ENCODE data around the gene PITPNM1. TPM values are rescaled to one million over a fixed set of nuclear protein-coding genes. Genes with fewer than 3 reads are reported as not detected.
"Not testable (repeated sequence)": the region's sequence is repeated elsewhere in the genome, so short reads cannot be mapped to it uniquely, and the experiment has no call there.

The PITPNM1 gene
- total RNA-seq, 1 donor from 2014 or later, result 3.6 TPM

DNA sequence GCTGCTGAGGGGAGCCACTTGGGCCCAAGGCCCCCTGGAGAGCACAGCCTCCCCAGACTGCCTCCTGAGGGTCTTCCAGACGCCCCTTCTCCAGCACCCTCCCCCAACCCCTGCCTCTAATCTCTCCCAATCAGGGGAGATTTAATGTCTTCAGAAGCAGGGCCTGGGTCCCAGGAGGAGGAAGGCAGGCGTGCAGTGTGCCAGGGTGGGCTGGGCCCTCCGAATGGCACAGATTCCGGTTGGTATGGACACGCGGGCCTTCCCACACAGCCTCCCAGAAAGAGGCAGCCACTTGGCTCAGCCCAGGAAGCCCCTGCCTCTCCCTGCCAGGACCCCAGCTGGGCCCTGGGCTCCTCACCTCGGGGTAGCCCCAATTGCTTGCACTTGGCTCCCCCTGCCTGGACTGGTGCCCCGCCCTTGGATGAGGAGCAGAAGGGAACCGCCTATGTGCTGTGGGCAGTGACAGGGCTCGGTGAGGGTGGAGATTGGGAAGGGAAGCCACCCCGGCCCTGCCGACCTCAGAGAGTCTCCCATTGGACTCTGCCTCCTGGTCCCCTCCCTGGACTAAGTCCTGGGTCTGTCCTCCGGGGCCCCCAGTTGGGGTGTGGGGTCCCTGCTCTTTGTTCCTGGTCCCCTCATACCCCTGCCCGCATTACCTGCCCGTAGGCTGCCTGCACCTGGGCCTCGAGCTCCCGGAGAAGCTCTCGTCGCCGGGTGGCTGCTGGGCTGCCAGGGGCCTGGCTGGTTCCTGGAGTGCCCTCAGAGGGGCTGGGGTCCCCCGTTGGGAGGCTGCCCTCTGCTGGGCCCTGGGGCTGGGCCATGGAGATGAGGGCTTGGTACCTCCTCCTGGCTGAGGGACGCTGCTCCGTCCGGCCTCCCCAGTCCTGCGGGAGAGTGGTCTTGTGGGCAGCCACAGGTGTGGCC lies 18.7 kb upstream of the PITPNM1 start:
- DNase-seq (ENCODE audit: low read depth in 2 of 2), result no peak

DNA sequence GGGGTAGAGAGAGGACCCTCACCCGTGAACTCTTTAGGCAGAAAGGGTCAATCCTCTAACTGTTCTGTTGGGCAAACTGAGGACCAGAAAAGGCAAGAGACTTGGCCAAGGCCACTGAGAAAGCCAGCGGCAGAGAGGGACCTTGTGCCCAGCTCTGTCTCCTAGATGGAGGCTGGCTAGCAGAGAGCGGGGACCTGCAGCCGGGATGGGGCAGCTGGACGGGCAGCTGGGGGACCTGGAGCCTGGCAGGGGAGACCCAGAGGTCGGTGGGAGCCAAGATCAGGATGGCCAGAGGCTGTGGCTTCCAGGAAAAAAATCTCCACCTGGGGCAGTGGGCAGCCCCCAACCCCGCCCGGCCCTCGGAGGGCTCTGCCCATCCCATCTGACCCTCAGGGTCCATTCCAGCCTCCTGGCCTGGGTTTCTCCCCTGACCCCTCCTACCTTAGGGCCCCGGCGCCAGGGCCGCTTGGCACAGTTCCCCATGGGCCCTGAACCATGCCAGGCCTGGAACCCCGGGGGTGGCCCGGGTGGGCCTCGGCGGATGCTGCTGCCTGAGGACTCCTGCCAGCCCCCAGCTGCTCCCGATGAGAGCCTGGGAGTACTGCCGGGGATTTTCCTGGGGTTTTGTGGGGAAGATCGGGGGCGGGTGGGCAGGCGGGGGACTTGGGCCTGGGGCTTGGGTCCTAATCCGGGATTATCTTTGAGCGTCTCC lies 17.8 kb upstream of the PITPNM1 start, which contains the start of gene CABP2:
TSS of gene CABP2 (minus strand) at position 603 of the 712 bp plus-strand sequence. CDS start at position 483, 120 bp downstream.
- no peak for DNase-seq (ENCODE audit: low read depth in 2 of 2)

DNA sequence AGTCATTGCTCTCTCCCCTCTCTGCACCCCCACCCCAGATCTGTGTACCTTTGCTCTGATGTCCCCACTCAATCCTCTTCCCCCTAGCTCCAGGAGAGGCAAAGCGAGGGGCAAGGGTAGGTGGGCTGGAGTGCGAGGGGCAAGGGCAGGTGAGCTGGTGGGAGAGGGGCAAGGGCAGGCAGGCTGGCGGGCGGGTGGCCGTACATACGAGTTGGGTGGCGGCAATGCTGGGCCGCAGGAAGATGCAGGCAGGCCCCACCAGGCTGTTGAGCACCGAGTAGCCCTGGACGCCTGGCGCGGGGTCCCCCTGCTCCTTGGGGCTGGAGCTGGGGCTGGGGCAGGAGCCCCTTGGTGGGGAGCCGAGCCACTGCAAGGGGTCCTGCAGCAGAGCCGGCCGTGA lies 17.2 kb upstream of the PITPNM1 start:
- no peak for DNase-seq (ENCODE audit: low read depth in 2 of 2)

DNA sequence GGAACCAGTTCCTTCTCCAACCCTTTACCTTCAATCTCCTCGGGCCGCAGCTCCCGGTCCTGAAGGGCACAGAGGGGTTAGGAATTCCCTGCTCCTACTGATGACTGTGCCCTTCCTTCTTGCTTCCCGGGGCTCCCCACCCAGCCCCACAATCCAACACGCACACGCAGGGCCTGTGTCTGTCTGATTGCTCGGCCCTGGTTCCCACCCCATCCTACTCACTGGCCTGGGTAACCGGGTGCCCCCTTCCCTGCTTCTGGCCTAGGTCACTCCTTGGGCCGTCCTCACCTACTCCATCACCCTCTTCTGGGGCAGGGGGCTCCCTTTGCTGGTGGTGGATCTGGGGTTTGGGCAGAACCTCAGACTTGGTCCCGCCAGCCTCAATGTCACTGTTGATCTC lies 16.8 kb upstream of the PITPNM1 start:
- no peak for DNase-seq (ENCODE audit: low read depth in 2 of 2)

DNA sequence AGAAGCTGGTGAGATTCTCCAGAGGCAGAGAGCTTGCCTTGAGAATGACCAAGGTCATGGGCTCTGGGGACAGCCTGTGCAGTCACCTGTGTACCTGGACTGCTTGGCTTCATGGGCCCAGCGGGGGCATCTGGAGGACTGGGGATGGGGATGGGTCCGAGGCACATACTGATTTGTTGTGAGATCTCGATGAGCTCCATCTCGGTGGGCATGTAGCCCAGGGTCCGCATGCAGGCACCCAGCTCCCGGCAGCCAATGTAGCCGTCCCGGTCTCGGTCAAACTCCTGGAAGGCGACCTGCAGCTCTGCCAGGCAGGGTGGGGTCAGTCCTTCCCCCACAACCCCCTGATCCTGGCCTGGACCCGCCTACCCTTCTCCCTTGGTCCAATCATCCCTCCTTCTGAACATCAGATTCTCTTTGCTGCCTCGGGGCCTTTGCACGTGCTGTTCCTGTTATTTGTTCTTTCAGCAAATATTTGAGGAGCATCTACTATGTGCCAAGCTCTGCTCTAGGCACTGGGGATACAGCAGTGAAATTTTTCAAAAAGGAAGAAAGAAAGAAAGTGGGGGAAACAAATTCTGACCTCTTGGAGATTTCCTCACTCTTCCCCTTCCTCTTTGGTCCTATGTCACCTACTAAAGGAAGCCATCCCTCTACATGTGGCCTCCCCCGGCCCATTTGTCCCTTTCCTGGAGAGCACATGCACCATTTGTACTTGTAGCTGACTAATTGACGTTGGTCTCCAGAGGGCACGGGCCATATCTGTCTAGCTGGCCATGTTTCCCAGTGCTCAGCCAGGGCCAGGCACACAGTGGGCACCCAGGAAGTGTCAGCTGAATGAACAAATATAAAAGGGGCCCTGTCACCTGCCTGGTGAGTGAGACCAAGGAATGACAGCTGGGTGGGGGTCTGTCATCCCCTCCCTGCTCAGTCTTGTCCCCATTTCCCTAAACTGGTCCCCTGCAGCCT lies 16.0 kb upstream of the PITPNM1 start:
- no peak for DNase-seq (ENCODE audit: low read depth in 2 of 2)

DNA sequence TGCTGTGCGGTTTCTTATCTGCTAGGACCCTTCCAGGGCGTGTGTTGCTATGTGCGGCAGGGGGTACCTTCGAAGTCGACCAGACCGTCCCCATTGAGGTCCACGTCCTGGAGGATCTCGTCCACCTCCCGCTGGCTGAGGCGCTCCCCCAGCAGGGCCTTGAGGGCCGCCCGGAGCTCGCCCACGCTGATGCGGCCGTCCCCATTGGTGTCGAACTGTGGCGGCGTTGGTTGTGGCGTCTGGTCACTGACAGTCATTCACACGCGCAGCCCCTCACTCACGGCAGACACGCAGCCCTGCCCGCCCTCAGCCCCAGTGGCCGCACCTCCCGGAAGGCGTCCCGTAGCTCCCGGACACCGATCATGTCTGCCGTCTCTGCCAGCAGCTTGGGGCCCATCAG lies 14.6 kb upstream of the PITPNM1 start:
- DNase-seq (ENCODE audit: low read depth in 2 of 2), result no peak

DNA sequence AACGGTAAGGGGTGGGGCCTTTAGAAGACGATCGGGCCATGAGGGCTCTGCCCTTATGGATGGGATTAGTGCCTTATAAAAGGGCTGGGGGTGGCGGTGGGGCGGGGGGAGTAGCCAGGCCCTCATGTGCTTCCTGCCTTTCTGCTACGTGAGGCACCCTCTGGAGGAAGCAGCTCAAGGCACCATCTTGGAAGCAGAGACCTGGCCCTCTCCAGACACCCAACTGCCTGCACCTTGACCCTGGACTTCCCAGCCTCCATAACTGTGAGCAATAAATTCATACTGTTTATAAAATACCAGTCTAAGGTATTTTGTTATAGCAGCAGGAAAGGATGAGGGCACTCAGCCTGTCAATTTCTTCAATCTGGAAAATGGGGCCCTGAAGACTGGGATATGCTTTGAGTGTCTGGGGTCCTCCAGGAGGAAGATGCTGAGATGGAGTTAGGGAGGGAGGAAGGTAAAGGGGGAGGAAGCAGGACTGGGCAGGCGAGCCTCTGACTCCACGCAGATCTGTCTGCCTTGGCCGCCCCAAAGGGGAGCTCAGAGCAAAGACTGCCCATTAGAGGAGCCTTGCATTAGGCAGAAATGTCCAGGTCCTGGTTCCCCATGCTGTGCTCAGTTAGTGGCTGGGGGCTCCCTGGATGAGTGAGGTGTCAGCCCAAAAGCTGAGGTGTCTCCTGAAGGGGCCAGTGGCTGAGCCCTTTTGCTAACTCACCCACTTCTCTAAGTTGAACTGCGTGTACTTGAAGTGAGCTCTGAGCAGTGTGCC lies 12.8 kb upstream of the PITPNM1 start:
- no peak for DNase-seq (ENCODE audit: low read depth in 2 of 2)

DNA sequence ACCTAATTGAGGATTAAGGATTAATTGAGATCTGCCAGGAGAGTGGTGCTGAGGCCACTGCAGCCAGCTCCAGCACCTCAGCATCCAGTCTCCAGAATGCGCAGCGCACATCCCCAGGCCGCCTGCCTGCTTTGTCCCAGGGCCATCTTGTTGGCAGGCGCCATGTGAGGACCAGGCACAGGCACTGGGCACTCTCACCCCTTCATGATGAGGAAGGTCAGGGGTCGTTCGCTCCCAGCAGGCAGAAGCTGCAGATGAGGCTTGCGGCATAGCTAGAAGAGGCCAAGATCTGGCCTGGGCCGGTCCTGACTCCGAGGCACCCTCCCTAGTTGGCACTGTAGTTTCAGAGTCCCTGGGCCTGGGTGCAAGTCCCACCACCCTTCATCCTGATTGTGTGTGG lies 11.6 kb upstream of the PITPNM1 start:
- no peak for DNase-seq (ENCODE audit: low read depth in 2 of 2)

DNA sequence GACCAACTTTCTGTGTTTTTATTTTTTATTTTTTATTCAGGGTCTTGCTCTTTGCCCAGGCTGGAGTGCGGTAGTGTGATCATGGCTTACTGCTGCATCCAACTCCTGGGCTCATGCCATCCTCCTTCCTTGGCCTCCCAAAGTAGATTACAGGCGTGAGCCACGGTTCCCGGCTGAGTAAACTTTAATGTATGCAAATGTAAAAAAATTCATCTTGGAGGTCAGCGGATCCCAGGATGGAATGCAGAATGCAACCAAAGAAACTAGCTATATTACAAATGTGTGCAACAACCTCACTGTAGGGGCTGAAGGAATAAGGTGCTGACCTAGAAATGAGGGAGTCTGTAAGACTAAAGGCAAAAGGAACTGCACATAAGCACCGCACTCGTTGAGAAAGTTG lies 9.0 kb upstream of the PITPNM1 start:
- DNase-seq (ENCODE audit: low read depth in 2 of 2), result no peak

DNA sequence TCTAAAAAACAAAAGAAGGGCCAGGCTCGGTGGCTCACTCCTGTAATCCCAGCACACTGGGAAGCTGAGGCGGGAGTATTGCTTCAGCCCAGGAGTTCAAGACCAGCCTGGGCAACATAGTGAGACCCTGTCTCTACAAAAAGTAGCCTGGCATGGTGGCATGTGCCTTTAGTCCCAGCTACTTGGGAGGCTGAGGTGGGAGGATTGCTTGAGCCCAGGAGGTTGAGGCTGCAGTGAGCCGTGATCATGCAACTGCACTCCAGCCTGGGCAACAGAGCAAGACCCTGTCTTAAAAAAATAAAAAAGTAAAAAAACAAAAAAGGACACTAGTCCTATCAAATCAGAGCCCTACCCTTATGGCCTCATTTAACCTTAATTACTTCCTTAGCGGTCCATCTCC lies 6.4 kb upstream of the PITPNM1 start:
- DNase-seq (ENCODE audit: low read depth in 2 of 2), result not testable (repeated sequence)

DNA sequence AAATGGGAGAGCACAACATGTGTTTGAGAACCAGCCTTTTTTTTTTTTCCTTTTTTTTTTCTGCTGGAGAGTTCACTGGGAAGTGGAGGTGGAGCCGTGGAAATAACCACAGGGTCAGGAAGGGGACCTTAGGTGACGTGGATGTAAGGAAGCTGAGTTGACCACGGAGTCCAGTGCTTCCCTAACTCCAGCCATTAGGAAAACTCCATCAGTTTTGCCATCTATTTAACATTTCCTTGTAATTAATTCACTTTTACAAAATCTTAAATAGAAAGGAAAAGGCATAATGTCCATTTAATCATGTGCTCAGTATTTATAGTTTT lies 4.8 kb upstream of the PITPNM1 start:
- DNase-seq (ENCODE audit: low read depth in 2 of 2), result no peak

DNA sequence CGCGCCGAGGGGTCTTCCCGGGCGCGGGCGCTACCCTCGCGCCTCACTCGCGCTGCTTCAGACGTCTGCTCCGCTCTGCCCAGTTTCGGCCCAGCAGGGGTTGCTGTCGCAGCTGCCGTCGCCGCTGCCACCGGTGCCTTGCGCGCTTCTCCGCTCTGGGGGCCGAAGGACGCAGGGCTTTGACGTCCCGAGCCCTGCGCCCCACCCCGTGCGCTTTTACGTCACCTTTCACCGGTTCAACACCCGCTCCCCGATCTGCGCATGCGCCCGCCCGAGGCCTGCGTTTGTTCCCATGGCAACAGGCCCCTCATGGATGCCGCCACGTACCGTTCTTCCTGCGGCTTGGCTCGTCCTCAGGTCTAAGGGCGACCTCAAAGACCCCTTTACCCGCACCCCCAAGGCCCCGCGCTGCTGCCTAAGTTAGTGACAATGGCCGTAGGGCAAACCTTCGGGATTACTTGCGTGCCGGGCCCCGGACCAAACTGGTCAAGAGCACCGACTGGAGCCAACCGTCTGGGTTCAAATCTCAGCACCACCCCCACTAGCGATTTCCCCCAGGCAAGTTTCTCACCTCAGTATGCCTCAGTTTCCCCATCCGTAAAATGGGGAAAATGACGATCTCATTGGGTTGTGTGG lies 3.4 kb upstream of the PITPNM1 start:
- DNase-seq (ENCODE audit: low read depth in 2 of 2), result peak; percentile 97 to 98

DNA sequence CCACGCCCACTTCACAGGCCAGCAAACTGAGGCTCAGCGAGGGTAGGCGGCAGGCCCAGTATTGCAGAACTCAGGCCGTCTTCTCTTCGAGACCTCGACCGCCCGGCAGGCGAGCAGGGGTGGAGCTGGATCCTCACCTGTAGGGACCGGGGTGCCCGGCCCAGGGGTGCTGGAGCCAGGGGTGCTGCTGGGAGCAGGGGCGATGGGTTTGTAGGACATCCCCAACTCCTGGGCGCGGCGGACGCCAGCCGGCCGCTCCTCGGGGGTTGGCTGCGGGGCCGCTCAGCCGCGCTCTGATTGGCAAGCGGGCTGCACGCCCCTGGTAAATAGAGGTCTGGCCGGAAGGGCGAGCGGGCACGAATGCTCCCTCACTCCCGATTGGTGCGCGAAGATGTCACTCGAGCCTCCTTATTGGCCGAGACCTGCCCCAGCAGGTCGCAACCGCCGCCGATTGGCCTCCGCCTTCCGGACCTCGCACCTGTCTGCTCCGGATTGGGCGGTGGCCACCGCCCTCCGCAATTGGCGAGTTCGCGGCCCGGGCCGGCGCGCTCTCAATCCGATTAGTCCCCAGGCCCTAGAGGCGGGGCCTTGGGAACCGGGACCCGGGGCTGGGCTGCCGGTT lies 2.8 kb upstream of the PITPNM1 start, which contains the start of gene CDK2AP2:
TSS of gene CDK2AP2 (minus strand) at position 299 of the 622 bp plus-strand sequence. CDS start at position 219, 80 bp downstream.
- DNase-seq (ENCODE audit: low read depth in 2 of 2), result peak; percentile 100

DNA sequence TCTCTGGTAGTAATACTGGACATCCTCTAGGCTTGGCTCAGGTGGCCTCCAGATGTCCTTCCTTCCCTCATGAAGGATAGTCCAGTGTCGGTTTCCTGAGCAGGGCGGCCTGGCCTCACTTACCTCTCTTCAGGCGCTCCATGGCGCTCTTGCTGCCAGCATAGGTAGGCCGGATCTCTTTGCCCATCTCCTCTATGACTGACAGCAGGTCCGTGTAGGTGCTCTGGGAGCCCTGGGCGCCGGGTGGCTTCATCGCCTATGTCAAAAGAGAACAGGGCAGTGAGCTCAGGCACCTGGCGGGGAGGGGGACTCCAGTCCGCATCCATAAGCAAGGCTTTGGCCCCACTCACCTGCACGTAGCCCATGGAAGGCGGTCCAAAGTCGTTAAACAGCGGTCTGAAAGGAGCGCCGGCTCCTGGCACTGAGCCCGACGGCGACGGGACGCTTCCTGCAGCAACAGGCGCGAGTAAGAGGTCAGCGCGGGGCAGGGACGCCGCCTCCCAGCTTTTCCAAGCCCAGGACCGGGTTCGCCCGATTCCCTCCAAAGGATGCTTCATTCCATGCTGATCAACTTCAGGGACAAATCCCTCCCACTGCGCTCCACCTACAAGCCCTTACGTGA lies 2.2 kb upstream of the PITPNM1 start:
- peak in 1 of 2 donors; percentile 84 for DNase-seq (ENCODE audit: low read depth in 2 of 2)

DNA sequence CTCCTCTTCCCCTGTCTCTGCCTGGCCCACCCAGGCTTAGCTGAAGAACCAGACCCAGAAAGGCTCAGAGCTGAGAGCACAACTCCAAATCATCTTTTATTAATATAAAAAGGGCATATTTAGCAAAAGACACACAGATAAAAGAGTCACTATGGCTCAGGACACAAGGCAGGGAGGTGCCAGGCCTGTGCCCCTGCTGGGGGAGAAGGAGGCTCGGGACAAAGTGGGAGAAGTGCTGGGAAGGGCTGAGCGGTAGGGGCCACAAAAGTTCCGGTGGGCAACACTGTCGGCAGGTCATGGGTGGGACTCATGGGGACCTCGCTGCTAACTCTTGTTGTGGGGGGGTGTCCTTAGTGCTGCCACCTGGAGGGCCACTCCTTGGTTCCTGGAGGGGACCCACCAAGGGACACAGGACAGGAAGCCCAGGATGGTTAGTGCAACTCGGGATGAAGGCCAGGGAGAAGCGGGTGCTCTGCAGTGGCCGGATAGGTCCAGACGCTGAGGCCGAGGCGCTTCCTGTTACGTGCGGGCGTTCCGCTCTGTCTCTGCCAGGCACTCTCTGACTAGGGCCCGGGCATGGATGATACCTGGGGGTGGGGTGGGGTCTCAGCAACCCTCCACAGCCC lies 1.4 kb upstream of the PITPNM1 start:
- DNase-seq (ENCODE audit: low read depth in 2 of 2), result no peak

DNA sequence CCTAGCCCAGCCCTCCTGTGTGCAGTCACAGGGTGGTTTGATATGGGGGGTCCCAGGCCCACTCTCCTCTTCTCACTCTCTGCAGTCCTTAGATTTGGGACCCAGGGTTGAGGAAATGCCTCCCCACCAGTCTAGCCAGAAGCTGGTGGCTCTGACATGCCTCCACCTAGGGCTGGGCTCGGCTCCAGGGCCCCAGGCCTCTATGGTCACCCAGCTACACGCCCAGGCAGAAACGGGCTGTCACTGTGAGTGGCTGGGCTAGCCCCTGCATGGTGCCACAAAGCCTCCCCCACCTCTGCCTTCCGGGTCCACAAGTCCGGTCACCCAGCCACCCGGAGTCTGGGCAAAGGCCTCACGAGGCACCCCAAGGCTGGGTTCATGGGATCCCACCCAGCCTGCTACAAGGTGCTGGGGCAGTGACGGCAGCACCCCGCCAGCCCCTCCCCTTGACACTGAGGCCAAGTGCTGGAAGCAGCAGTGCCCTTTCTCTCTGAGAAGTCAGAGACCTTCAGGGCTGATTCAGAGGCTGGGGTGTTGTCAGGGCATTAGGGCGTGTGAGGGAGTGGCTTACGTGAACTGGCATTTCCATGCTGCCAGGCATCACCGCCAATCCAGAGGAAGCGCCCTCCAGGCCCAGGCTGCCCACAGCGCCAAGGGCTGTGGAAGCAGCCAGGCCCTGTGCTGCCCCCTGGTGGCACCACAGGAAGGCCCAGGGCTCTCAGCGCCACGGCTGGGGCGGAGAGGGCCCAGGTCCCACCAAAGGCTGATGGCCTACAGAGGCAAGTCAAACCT lies 638 bp upstream of the PITPNM1 start:
- DNase-seq (ENCODE audit: low read depth in 2 of 2), result peak; percentile 87 to 89

DNA sequence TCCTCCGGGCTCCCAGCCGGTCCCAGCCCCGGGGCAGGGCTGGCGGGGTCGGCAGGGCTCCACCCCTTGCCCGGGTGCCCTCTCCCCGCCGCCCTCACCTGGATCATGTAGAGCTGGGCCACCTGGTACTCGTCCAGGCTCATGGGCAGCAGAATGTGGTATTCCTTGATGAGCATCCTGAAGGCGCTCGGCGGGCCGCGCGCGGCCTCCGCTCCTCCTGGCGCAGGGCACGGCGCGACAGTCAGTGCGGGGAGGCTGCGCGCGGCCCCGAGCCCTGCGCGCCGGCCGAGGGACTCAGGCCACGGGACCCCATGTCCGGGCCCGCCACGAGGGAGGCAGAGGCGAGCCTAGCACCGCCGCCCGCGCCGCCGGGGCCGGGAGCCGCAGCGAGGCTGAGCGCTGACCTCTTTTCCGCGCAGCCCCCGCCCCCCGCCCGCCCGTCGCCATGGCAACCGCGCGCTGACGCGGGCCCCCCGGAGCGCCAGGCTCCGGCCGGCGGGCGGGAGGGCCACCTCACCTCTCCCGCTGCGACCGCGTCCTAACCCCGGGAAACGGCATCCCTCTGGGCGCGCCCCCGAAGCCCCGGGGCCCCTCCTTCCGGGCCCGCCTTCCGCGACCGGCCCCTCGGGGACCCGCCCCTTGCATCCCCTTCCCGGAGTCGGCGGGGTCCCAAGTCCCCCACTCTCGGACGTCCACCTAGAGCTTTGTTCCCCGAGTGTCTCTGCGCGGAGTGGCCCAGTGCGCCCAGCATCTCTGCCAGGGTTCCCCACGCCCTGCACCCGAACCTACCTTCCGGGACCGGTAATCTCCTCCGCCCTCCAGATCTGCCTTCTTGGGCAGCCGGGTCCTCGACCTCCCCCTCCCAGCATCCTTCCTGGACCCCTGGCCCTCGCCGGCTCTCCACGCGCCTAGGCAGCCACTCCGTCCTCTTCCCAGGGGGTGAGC lies 886 bp downstream of the PITPNM1 start:
- DNase-seq (ENCODE audit: low read depth in 2 of 2), result peak; percentile 12 to 48
